Raji (cell line): ENCODE results near the gene LAMB3.

Experiments used
- POLR2A ChIP-seq: IDR thresholded peaks from 2 replicates; pipeline ENCODE4 v1.6.1; 2011; ENCODE audit warnings: low read depth, low read length, control low read depth; ENCODE audit not compliant: insufficient read depth

Gene LAMB3

DNA sequence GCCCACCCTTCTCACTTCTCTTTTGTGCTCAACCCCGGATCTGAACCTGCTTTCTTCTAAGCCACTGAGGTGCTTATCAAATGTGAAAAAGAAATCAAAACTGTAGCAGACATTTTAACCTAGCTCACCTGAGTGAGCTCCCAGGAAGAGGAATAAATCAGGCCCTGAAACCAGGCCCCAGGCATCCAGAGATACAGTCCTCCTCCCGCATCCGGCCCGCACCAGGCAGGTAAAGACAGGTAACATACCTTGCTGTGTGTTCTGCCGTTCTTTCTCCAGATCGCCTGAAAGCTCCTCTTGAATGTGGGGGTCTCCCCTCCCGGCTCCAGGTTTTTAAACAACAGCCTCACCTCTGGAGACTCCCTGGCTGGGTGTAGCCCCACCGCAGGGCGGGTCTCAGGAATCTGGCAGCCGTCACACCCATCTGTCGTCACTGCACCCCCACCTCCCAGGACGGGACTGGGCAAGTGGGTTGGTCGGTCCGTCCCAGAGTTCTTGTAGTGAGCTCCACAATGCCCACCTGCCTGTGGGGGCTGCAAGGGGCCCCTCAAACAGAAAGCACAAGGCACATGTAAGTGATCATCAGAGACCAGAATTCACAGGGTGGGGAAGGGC lies at the start of gene LAMB3:
Gene LAMB3 (minus strand): TSS at position 305 of the 615 bp plus-strand sequence. CDS start 1,481 bp downstream, outside the sequence.
- TF ChIP-seq POLR2A: no peak

DNA sequence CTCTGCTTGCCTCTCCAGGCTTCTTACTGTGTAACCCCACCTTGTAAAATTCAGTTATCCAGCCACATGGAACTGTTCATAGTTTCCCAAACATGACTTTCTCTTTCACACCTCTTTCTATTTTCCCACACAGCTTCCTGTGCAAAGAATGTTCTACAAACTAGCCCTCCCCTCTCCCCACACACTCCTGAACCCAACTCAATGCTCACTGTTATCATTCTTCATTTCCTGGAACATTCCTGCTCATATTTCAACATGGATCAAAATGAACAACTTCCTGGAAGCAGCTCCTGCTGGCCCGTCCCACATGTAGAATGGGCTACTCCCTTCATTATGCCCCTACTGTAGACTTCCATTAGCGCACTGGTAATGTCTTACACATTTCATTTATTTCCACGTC lies 44.9 kb upstream of the LAMB3 start:
- no peak for TF ChIP-seq POLR2A

DNA sequence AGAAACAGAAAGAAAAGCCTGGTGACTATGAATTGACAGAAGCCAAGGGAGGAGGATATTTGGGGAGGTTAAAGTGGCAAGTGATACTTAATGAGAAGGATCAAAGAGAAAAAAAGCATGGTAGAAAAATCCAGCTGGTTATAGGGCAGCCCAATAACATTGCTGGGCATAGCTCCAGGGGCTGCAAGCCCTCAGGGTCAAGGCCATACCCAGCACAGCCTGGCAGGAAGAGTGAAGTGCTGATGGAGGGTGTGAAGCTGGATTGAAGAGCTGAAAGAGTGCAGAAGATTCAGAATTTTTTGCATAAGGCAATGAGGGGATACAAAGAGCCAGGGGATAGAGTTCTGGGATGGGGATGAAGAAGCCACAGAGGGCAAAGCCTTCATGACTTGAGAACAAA lies 44.4 kb upstream of the LAMB3 start:
- no peak for TF ChIP-seq POLR2A

DNA sequence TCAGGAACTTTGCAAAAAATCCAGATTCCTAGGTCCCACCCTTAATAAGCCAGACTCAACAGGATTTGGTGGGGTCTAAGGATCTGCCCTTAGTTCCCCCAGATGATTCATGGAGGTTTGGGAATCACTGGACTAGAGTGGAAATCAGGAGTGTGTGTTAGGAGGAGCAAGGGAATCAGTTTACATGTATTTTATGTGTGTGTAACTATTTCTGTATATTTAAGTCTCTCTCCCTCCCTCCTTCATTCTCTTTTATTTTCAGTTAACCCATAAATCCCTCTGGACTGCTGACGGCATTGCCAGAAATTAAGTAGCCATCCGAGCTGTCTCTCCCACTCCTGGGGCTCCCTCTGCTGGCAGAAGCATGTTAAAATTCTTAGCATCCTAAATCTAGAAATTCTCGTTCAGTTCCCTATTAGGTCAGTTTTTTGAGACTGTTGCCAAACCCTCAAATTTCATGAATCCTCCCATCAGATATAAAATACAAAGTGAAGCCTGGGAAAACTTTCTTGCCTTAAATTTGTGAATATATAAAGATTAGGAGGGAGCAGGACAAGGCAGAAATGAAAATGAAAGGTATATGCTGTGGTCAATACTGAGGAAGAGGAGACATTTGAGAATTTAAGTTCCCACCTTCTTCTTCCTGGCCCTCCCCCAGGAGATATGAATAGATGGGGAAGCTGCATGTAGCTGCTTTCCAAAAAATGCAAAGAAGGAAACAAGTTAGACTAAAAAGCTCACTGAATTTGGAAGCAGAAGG lies 40.7 kb upstream of the LAMB3 start:
- no peak for TF ChIP-seq POLR2A

GRCh38 chr1:209692296-209692695 lies 40.1 kb upstream of the LAMB3 start:
- no peak for TF ChIP-seq POLR2A

GRCh38 chr1:209691237-209691636 lies 39.0 kb upstream of the LAMB3 start:
- no peak for TF ChIP-seq POLR2A

GRCh38 chr1:209689477-209689876 lies 37.3 kb upstream of the LAMB3 start:
- no peak for TF ChIP-seq POLR2A

GRCh38 chr1:209688746-209689234 lies 36.6 kb upstream of the LAMB3 start:
- no peak for TF ChIP-seq POLR2A

DNA sequence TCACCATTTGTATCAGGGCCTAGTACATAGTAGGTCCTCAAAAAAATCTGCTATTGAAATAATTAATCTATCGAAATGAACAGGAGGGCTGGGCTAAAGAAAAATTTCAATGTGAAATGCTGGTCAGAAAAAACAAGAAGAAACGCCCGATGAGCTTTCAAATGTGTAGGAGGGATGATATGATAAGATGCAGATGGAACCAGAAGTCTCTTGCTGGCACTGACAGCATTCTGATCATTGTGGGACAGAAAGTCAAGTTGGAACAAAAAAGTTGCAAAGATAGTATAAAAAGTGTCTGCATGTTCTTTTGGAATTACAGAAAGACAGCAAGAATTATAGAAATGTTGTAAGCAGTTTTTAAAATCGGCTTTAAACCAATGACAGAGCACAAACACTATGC lies 34.1 kb upstream of the LAMB3 start:
- TF ChIP-seq POLR2A: no peak

DNA sequence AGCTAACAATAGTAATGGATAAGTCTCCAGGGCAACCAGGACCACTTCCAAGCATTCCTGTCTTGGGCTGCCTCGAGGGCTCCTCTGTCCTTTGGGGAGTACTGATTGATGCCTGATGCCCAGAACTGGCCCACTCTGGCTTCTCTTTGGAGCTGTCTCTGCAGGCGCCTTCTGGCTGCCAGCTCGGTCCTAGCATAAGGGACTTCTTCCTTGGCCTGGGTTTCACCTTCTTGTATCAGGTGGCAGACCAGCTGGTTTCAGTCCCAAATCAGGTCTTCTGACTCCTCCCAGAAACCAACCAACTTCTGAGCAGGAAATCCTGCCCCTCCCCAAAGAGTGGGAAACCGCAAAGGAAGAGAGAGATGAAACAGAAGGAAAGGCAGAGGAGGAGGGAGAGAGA lies 33.6 kb upstream of the LAMB3 start:
- no peak for TF ChIP-seq POLR2A

DNA sequence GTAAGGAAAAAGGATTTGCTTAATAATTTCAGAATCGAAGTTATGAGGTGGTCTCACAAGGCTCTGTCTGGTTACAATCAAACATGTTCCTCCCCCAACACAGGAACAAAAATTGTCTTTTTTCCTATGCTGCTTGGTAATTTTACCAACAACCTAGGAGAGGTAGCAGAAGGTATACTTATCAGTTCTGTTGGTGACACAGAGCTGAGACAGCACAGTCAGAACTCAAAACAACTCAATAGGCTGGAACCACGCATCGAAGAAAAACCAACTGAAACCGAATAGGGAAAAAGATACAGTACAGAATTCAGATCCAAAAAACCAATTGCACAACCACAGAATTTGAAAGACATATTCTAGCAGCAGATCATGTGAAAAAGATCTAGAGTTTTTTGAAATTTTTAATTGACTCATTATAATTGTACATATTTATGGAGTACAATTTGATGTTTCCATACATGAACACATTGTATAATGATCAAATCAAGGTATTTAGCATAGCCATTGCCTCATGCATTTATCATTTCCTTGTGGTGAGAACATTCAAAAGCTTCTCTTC lies 26.8 kb upstream of the LAMB3 start:
- no peak for TF ChIP-seq POLR2A

GRCh38 chr1:209675565-209676154 lies 23.4 kb upstream of the LAMB3 start:
- TF ChIP-seq POLR2A: no peak

DNA sequence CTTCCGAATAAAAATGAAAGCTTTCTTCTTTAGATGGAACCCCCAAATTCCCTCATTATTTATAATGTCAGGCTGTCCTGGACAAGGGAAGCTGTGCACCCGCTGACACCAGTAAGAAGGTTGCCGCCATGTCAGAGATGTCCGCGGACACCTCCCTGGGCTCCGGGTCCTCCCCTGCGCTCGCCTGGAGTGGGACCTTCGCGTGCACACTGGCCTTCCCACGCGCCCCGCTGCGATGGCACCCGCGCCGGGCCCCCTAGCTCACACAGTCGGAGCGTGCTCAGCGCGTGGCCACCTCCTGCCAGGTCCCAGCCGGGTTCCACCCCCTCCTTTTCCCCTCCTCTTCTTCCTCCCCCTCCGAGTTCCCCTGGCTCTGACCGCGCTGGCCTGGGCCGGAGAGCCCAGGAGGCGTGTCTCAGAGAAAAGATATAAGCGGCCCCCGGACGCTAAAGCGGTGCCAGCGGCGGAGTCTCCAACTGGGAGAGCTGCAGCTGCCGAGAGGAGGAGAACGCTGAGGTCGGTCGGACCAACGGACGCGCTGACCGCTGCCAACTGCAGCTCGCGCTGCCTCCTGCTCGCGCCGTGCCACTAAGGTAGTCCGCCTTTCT lies 22.8 kb upstream of the LAMB3 start, which contains the start of gene G0S2:
Gene G0S2 (plus strand): TSS at position 456 of the 608 bp plus-strand sequence. CDS start 273 bp downstream, outside the sequence.
- no peak for TF ChIP-seq POLR2A

- TF ChIP-seq POLR2A: no peak
These were observed 21.6 kb upstream of the LAMB3 start for GRCh38 chr1:209673631-209674417.

- no peak for TF ChIP-seq POLR2A
These were observed 20.7 kb upstream of the LAMB3 start for GRCh38 chr1:209672705-209673630.
